ENCODE measurements around the gene MYMK.

- TF ChIP-seq CTCF (IDR thresholded peaks at IDR 0.05) (no peak), POLR2A (IDR thresholded peaks at IDR 0.05) (no peak), EP300 (IDR thresholded peaks at IDR 0.05) (no peak), POLR2AphosphoS5 (IDR thresholded peaks at IDR 0.05) (no peak)
Observed at GRCh38 chr9:133569121-133569785, 44.5 kb upstream of the MYMK start.
